Stimulated activated CD8-positive, alpha-beta memory T cell treated with anti-CD3 and anti-CD28 coated beads, Interleukin-7, amount 100 ng/mL, for 24 hours (primary cell): Measurements from ENCODE around the gene EFR3B.

Experiments used
- DNase-seq: peaks from one replicate; pipeline ENCODE4 v3.0.0-alpha.2; 2020; ENCODE audit warnings: low read depth

EFR3B gene

GRCh38 chr2:25073025-25073424, 31.1 kb downstream of the EFR3B start:
- DNase-seq = no peak

- DNase-seq = no peak
Observed at GRCh38 chr2:25073914-25074313, 32.0 kb downstream of the EFR3B start.

DNA sequence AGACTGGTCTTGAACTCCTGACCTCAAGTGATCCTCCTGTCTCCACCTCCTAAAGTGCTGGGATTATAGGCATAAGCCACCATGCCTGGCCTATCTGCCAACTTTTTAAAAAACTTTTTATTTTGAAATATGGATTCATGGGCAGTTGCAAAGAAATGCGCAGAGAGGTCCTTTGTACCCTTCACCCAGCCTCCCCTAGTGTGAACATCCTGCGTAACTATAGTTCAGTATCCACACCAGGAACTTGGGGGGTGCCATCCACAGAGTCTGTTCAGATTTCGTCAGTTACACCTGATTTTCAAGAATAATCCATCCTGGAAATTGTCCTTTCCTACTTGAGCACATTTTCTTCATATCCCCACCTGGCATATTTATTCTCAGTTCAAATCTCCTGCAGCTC, 33.0 kb downstream of the EFR3B start:
- no peak for DNase-seq

GRCh38 chr2:25076749-25077148, 34.9 kb downstream of the EFR3B start:
- DNase-seq = no peak

DNA sequence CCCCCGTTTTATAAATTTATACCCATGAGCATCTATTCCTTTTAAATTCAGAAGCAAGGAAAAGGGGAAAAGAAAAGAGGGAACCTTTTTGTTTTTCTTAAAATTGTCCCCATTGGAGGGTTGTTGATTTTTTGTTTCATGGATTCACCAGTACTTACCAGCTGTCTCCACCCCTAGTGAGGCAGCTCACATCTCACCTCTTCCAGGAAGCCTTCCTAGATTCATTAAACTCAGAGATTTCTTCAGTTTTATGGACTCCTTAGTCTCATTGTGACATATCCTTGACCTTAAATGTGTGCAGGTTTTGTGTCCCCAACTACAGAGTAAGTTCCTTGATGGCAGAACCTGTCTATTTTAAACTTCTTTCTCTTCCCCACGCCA, 35.9 kb downstream of the EFR3B start:
- no peak for DNase-seq

DNA sequence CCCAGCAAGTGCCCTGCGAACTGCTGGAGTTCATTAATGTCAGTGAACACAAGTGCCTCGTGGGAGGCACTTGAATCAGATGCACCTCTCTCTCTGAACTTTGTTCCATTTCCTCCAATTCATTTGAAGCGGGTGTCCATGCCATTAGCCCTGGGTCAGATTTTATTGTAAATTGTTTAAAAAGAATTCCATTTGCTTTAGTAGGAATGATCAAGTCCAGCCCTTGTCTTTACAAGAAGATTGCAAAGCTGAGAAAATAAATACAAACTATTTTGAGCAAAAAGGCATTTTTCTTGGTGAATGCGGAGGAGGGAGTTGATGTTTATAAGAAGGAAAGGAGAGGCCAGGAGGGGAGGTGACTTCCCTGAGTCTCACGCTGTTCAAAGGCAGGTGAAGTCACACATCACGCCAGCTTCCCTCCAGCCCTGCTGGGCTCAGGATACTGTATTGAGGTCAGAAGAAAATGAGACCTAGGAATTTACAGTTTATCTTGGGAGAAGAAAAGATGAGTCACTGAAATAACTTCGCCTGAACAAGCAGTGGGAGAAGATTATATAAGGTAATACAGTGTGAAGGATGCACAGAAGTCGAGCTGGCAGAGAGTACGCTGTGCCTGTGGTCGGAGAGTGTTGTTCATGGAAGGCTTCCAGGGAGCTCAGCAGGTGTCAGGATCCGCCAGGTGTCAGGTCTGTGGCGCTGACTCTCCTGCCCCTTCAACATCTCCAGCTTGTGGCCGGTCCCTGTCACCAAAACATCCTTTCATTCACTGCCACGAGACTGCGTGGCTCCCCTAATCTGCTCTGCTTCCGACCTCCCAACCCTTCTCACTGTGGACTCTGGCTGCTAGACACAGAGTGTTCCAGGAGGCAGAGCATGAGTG, 36.5 kb downstream of the EFR3B start:
- DNase-seq = no peak

DNA sequence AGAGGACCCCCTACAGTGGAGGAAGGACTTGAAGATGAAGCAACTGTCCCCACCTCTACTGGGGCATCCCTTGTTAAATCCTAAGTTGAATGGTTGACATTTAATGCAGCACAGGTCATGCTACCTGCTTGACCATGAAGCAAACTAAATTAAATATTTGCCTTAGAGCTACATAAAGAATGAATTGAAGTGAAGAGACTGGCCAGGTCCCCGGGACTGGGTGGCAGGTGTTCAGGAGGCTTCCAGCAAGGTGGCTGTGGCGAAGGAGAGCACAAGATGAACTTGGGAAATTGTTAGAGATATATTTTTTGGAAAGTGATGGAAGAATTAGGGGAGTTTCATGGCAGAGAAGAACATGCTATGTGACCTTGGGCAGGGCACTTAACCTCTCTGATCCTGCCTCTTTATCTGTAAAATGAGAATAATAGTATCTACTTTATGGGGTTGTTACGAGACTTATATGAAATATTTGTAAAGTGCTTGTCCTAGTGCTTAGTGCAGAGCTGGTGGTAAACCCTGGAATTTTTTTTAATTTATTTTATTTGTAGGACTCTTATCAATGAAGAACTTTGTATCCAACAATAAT, 37.3 kb downstream of the EFR3B start:
- no peak for DNase-seq

DNA sequence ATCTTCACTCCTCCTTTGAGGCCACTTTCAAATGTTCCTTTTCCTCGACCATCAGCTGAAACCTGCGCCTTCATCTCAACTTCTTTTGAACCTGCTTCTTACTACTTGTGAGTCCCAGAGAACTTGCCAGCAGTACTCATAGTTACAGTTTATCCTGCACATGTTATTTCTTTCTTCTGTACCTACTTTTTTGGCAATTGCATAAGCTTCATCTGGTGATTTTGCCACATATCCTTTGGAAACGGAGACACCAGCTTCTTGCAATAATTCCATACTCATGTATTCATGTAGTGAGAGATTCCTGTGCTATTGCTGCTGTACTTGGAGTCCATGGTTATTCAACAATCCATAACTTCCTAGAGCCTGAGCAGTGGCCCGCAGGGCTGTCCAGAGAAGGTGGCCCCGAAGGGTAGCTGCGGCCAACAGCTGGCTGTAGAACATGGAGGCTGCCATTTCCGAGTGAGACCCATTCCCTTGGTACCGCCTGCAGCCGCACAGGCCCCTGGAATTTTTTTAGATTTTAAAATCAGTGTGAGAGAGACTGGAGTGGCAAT, 39.4 kb downstream of the EFR3B start:
- no peak for DNase-seq

DNA sequence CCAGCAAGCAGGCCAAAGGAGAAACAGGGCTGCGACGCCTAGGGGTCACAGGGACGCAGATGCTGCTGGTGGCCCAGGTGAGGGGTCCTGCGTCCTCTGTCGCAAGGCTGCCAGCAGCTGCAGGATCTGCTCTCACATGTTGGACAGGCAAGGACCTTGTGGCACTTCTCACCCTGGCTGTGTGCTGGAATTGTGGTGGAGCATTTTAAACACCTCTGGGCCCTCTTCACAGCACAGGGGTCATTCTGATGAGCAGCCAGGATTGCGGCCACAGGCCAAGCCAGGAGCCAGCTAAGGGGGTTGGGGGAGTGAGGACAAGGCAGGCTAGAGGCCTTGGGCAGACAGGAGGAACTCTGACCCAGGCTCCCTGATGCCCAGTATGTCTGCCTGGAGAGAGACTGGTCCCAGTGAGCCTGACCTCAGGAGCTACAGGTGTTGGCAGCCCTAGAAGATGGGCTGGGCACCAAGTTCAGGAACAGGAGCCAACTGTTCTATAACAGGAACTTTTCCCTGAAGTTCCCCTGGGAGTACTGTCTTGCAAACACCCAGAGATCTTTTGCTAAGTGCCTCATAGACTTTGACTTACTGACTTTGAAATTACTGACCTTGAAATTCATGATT, 40.2 kb downstream of the EFR3B start:
- no peak for DNase-seq

DNA sequence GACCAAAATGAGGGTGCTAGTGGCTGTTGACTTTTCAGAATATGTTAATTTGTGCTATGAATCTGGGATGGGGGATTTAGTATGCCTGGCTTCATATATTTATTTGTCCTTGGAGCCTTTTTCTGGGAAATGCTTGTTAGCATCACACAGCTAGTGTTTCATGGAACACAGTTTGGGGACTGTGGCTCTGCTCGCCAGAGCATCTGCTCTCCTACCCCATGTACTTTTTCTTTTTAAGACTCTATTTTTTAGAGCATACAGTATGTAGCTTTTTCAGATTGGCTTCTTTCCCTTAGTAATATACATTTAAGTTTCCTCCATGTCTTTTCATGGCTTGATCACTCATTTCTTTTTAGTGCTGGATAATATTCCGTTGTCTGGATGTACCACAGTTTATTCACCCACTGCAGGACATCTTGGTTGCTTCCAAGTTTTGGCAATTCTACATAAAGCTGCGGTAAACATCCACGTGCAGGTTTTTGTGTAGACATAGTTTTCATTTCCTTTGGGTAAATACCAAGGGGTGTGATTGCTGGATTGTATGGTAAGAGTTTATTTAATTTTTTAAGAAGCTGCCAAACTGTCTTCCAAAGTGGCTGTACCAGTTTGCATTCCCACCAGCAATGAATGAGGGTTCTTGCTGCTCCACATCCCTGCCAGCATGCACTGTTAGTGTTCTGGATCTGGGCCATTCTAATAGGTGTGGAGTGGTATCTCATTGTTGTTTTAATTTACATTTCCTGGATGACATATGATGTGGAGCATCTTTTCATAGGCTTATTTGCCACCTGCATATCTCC, 44.1 kb downstream of the EFR3B start:
- no peak for DNase-seq

DNA sequence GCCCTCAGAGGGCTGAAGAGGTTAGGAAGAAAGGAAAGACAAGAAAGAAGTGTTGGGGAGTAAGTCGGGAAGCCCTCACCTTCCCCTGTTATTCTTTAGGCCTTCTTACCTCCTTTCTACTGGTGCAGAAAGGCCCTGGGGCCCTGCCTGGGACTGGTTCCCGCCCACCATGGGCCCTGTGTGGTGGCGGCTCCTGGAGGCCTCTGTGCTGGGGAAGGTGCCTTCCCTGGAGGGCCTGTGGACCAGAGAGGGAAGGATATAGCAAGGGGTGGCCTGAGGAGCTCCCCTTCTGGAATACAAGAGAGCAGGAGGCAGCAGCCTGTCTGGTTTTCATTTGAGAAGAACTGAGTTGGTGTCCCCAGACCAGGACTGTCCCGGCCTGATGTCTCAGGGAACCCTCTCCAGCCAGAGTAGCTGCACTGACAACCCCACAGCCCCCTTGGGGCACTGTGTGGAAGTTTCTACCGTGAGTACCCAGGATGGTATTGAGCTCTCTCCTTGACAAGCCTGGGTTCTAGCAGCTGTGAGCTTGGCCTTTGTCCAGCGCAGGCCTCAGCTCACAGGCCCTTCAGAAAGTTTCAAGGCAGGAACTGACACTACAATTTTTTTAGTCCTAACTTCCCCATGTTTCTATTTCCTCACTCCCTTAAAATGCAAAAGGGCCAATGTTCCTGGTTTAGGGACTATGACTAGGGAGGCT, 47.1 kb downstream of the EFR3B start:
- no peak for DNase-seq

DNA sequence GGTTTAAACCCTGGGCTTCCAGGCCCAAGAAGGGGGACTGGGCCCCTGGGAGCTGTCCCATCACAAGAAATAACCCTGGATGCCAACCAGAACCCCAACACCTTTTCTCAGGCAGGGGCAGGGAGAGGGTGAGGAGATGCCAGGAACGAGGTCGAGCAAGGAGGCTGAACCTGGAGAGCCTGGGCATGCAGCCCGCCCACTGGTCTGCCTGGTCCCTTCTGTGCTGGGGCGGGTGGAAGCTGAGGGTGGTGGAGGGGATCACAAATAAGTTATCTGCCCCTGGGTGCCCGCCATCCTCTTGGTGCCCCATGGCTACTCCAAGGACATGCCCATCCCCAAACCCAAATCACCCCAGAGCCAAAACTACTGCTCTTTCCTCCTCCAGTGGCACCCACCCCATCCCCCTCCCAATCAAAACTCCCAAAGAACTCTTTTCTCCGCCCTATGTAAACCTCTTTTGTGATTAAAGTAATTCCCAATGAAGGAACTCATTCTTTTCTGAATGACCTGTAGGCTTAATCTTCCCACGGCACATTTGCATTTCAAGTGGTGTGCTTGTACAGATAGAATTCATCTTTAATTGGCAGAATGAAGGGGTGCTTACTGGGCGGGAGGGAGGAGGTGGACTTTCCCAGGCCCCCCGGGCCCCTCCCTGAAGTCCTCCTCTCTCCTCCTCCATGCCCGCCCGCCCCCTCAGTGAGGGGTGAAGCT, 47.9 kb downstream of the EFR3B start:
- no peak for DNase-seq

DNA sequence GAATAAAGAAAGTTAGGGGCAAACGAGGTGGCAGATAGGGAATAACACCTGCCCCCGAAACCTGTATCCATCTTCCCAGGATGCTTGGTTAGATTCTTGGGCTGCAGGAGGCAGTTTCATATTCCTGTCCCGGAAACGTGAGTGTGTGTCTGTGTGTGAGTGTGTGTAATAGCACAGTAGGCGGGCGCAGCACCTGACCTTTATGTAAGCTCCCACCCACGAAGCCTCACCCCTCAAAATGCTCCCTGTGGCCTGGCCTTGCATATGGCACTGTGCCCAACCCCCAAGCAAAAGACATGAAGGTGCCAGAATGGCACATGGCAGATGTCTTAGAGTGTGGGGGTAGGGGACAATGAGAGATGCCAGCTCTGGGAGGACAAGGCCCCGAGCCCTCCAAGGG, 48.9 kb downstream of the EFR3B start:
- DNase-seq = no peak

- no peak for DNase-seq
Observed at GRCh38 chr2:25091265-25091664, 49.4 kb downstream of the EFR3B start.

DNA sequence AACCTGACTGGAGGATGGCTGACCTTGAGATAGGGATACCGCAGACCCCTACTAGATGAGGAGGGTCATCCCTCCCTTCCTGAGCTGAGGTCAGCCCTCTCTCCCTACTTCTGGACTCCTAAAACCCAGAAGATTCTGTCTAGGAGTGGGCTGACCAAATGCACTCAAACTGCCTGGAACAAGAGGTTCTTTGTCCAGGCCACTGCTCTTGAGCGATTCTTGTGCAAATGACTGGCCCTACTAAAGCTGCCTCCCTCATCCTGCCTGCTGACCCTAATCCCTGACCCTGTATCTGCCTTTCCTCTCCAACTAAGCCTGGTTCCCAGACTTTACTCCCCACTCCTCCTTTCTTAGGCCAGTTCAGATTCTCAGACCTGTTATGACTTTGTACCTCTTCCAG, 56.2 kb downstream of the EFR3B start:
- no peak for DNase-seq

DNA sequence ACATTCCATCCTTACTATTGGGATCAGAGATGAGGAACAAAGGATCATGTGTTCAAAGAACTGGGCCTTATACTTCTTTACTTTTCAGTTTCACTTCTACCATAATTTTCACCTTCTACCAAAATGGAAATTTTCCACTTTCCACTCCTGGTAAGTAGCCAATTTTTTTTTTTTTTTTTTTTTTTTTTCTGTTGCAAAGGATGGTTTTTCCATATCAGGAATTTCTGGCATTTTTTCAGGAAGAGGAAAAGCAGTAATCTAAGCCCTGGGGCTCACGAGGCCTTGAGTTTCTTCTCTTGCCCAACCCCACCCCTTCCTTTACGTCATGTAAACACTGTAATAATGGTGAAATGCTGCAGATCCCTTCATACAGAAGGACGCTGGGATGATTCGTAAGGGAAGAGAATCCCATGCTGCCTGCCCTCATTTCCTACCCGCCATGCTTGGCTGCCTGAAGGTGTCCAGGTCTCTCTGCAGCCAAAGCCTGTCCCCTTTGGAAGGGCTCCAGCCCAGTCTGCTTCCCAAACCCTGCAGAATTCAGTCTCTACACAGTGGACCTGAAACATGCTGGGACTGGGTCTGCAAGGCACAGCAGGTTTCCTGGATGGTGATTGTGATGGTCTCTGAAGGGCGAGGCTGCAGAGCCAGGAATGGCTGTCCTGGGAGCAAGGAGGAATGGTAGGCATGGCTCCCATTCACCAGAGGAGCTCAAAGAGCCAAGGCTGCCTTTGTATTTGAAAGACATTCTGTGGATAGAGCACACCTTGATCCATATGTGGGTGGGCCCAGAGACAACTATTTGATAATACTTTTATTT, 57.0 kb downstream of the EFR3B start:
- no peak for DNase-seq

- peak; percentile 4 for DNase-seq
Observed at GRCh38 chr2:25102352-25102751, 60.5 kb downstream of the EFR3B start.

DNA sequence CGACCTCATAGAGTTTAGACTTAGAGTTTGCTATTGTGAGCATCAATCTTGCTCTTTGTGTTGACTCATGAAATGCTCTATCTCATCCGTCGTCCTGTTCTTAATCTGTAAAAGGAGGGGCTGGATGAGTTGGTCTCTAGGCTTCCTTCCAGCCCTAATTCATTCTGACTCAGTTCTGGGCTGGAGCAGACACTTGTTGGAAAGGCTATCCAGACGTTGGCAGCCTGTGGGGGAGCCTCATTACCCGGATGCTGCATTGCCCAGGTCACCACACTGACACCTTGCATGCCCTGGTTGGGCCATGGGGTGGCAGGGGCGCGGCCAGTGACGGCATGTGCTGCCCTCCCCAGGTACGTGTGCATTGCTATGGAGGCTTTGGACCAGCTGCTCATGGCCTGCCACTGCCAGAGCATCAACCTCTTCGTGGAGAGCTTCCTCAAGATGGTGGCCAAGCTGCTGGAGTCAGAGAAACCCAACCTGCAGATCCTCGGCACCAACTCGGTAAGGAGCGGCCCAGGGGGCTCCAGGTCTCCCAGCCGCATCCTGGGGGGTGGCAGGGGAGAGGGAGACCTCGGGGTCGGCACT, 61.5 kb downstream of the EFR3B start:
- DNase-seq = no peak

DNA sequence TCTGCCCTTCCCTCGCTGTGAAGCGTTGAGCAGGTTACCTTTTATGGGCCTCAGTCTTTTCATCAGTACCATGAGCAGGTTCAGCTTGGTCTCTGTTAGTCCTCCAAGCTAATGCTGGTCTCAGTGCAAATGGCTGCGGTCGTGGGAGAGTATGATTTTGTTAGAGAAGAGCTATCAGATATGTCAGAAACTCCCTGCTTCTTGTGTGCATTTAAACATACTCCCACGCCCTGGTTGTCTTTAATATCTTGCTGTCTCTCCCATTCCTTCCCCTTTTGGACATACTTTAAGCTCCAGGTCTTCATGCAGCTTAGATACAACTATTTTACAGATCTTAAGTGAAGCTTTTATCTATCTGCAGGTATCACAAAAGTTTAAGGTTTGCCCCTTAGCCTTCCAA, 62.9 kb downstream of the EFR3B start:
- no peak for DNase-seq
